C4-2B (cell line): Measurements from ENCODE around the gene RHOF.

Experiments
- ZFX ChIP-seq: fragments of 450-650 bp; IDR thresholded peaks from 2 replicates; pipeline ENCODE4 v1.6.1; 2017
- TF ChIP-seq, protein P1 (sequence below): fragments of 450-650 bp; conservative IDR thresholded peaks from 2 replicates; pipeline ENCODE4 v1.5.1; 2017; ENCODE audit warnings: mild to moderate bottlenecking

DNA sequence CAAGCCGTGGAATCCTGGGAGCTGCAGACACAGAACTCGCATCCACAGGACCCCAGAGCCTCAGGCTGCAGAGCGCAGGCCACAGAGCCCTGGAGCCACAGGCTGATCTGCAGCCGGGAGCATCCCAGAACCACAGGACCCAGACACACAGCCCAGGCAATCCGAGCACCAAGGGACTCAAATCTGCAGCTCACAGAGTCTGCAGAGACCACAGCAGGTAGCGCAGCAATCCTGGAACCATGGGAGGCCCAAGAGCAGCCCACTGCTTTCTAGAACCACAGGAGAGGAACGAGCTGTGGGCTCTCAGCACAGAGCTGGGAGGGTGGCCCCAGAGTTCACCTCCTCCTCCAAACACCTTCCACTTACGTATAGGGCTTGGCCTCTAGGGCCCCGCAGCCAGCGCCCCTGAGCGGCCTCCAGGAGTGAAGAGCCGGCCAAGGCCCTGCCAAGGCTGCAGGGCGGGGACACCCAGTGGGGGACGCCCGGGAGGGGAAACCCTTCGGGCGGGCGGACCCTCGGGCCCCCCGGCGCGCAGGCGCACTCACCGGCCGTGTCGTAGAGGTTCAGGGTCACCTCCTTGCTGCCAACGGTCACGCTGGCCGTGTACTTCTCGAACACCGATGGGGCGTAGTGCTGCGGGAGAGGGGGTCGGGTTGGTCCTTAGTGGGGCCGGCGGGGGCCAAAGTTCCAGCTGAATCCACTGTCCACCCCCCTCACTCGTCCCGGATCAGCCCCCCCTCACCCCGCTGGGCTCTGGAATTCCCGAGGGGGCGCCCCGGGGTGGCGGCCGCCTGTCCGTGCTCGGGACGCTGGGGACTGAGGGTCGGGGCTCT, 665 bp downstream of the RHOF start:
- TF ChIP-seq, protein P1, sequence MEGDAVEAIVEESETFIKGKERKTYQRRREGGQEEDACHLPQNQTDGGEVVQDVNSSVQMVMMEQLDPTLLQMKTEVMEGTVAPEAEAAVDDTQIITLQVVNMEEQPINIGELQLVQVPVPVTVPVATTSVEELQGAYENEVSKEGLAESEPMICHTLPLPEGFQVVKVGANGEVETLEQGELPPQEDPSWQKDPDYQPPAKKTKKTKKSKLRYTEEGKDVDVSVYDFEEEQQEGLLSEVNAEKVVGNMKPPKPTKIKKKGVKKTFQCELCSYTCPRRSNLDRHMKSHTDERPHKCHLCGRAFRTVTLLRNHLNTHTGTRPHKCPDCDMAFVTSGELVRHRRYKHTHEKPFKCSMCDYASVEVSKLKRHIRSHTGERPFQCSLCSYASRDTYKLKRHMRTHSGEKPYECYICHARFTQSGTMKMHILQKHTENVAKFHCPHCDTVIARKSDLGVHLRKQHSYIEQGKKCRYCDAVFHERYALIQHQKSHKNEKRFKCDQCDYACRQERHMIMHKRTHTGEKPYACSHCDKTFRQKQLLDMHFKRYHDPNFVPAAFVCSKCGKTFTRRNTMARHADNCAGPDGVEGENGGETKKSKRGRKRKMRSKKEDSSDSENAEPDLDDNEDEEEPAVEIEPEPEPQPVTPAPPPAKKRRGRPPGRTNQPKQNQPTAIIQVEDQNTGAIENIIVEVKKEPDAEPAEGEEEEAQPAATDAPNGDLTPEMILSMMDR: no peak
- no peak for TF ChIP-seq ZFX
